Gastrocnemius medialis (tissue), 4 donors: Measurements from ENCODE around the gene OSTM1. TPM values are rescaled to one million over a fixed set of nuclear protein-coding genes. Genes with fewer than 3 reads are reported as not detected.

Source experiments
- ATAC-seq, 2 donors: fragments of 150-250 bp; one replicate each; pipeline ENCODE4 v1.9.1; 2016
- DNase-seq, 2 donors: peaks; one replicate each; pipeline ENCODE4 v3.0.0-alpha.2; 2019
- H3K27ac ChIP-seq, 4 donors: fragments of 200-600 bp; sonication (generic); 1 replicate in 1 of 4; 2 replicates in 3 of 4; pipeline ENCODE4 v1.5.1; 2016 to 2018; ENCODE audit warnings: mild to moderate bottlenecking in 2 of 4, moderate library complexity in 1 of 4
- H3K27me3 ChIP-seq, 3 donors: fragments of 200-600 bp; sonication (generic) in 2 of 3; 1 replicate in 1 of 3; 2 replicates in 2 of 3; pipeline versions ENCODE4 v1.5.1 to v1.6.0; 2016 to 2019; ENCODE audit warnings: mild to moderate bottlenecking in 1 of 3, moderate library complexity in 1 of 3
- H3K36me3 ChIP-seq, 2 donors: fragments of 200-600 bp; sonication (generic) in 1 of 2; one replicate each; pipeline ENCODE4 v1.5.1; 2017 to 2018
- H3K4me1 ChIP-seq, 2 donors: fragments of 200-600 bp; sonication (generic) in 1 of 2; one replicate each; pipeline ENCODE4 v1.5.1; 2016 to 2017; ENCODE audit warnings: mild to moderate bottlenecking in 2 of 2
- H3K4me3 ChIP-seq, 4 donors: fragments of 200-600 bp; sonication (generic) in 3 of 4; 1 replicate in 1 of 4; 2 replicates in 3 of 4; pipeline ENCODE4 v1.5.1; 2016 to 2019; ENCODE audit warnings: mild to moderate bottlenecking in 2 of 4
- H3K9me3 ChIP-seq, 3 donors: fragments of 200-600 bp; sonication (generic) in 2 of 3; 1 replicate in 1 of 3; 2 replicates in 2 of 3; pipeline ENCODE4 v1.5.1; 2016 to 2019
- POLR2A ChIP-seq, 2 donors: fragments of 450-650 bp; IDR thresholded peaks; one replicate each; pipeline ENCODE4 v1.6.1; 2017; ENCODE audit warnings: antibody characterized with exemption in 2 of 2, mild to moderate bottlenecking in 2 of 2, moderate library complexity in 2 of 2
- in situ Hi-C, 4 donors: fragments of 200-750 bp; cut with MboI; loops; one replicate each; pipeline versions ENCODE4 v1.15.0 to v1.8.0; 2017; ENCODE audit warnings: low sequenced_read_pairs in 4 of 4
- intact Hi-C: fragments of 100-400 bp; cut with DNase I; formaldehyde crosslinking; loops from one replicate; pipeline ENCODE4 v1.15.1; 2023; ENCODE audit warnings: low total_unique reads
- total RNA-seq, 4 donors: library from RNA; depleted of rRNA; stranded (reverse); fragments of >200 nt; gene quantifications; one replicate each; pipeline versions ENCODE4 v1.1.0 to v1.2.3, GENCODE V29; 2016
- TF ChIP-seq, protein P1 (sequence below), 5 experiments: fragments of 450-650 bp in 3 of 5; fragments of 200-600 bp in 2 of 5; sonication (generic) in 2 of 5; IDR thresholded peaks in 4 of 5; conservative IDR thresholded peaks in 1 of 5; 1 replicate in 4 of 5; 2 replicates in 1 of 5; pipeline ENCODE4 v1.5.1; 2016 to 2019; ENCODE audit warnings: antibody characterized with exemption in 5 of 5, mild to moderate bottlenecking in 3 of 5, moderate library complexity in 3 of 5

OSTM1 gene
- total RNA-seq, 4 donors from 2014 or later: 28.3 to 64.3 (median 40.0) TPM

DNA sequence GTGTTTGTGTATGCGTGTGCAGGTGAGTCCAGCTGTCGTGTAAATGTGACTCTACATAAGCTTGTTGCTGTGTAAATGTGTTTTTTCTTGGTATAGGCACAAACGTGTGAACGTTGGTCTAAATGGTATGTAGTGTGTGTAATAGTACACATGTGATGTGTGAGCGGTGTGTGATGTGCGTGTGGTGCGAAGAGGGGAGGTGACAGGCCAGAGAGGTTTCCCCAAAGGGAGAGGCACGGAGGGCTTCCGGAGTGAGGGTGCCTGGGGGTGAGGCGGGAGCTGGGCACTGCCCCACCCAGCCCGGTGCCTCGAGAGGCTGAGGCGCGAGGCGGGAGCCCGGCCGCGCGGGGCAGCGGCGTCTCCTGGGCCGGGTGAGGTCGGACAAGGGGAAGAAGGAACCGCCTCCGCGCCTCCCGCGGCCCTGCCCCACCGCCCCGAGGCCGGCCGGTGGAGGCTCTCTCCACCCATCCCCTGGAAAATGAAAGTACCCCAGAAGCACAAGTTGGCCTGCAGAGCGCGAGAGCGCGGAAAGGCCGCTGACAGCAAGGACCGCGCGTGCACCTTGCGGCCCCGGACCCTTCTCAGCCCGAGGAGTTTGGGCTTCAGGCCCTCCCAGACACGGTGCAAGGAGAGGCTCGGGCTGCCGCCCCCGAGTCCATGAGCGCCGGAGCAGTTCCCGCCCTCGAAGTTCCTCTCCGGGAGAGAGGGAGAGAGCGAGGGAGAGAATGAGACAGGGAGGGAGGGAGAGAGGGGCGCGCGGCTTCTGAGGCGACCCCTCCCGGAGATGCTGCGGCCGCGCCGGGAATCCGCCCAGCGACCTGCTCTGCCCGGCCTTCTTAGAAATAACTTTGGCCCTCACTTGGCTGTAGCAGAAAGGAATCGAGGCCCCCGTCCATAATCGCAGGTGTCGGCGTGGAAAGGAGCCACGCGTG is 43.2 kb upstream of the OSTM1 start:
- Histone ChIP-seq H3K4me1 (peaks cover 31 to 33% of the 10 kb centered on the region in 2 donors), H3K36me3 (no peaks in the 10 kb centered on the region), H3K9me3 (no peaks in the 10 kb centered on the region), H3K27ac (no peak overlapping the region), H3K27me3 (peaks cover 77 to 92% (median 90%) of the 10 kb centered on the region in 3 donors), H3K4me3 (peak overlapping the region; percentile 64 to 90 (median 66))
- no peak for DNase-seq
- in situ Hi-C loops: loop anchor here (10.0 to 25.0 kb wide), 3 partner anchors 370 to 407 kb away; no protein-coding TSS in a partner anchor
- intact Hi-C loops: loop anchor here (10.0 kb wide), 1 partner anchor 407 kb away; no protein-coding TSS in a partner anchor
- TF ChIP-seq, protein P1, sequence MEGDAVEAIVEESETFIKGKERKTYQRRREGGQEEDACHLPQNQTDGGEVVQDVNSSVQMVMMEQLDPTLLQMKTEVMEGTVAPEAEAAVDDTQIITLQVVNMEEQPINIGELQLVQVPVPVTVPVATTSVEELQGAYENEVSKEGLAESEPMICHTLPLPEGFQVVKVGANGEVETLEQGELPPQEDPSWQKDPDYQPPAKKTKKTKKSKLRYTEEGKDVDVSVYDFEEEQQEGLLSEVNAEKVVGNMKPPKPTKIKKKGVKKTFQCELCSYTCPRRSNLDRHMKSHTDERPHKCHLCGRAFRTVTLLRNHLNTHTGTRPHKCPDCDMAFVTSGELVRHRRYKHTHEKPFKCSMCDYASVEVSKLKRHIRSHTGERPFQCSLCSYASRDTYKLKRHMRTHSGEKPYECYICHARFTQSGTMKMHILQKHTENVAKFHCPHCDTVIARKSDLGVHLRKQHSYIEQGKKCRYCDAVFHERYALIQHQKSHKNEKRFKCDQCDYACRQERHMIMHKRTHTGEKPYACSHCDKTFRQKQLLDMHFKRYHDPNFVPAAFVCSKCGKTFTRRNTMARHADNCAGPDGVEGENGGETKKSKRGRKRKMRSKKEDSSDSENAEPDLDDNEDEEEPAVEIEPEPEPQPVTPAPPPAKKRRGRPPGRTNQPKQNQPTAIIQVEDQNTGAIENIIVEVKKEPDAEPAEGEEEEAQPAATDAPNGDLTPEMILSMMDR (IDR thresholded peaks at IDR 0.05 in 4 of 5, conservative IDR thresholded peaks at IDR 0.05 in 1 of 5): no peak
- TF ChIP-seq POLR2A (IDR thresholded peaks at IDR 0.05): no peak
- ATAC-seq: peak; percentile 6 to 44

DNA sequence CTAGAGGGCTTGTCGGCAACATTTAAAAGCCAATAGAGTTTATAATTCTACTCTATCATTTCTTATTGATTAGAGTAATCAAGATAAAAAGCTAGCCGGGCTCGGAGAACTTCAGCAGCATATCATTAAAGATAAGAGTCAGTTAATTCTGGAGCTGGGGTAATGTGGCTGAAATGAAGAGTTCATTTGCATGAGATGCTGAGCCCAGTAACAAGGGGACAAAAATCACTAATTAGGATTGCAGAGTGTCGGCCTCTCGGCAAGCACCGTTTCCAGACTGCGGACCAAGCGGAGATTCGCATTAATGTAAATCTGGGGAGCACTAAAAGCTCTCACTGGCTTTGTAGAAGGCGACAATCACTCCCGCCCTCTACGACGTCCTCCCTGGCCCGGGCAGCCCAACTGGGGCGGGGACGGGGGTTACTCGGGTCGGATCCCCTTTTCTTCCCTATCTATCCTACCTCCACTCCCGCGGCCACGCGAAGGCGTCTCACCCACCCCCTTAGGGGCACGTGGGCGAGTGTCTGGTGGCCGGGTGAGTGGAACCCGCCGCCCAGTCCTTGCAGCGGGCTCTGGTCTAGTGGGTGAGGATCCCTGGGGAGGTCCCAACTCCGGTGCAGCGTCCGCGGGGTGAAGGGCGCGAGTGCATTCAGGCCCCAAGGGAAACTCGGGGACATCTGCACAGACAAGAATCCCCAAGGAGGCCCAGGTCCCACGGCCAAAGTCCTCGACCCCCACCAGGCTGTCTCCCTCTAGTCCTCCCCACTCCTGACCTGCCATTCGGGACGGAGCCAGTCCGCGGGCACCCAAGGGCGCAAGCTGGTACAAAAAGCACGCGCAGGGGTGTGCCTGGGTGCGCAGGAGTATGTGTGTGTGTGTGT is 42.2 kb upstream of the OSTM1 start:
- H3K27me3 ChIP-seq: peaks cover 73 to 92% (median 91%) of the 10 kb centered on the region in 3 donors
- H3K4me1 ChIP-seq: peaks cover 31 to 33% of the 10 kb centered on the region in 2 donors
- ATAC-seq (no peak), DNase-seq (no peak)
- TF ChIP-seq, protein P1 (IDR thresholded peaks at IDR 0.05 in 4 of 5, conservative IDR thresholded peaks at IDR 0.05 in 1 of 5): no peak
- TF ChIP-seq POLR2A (IDR thresholded peaks at IDR 0.05): no peak
- H3K27ac ChIP-seq: no peak overlapping the region
- H3K4me3 ChIP-seq: peak overlapping the region; percentile 64 to 90 (median 66)
- intact Hi-C loops: loop anchor here (10.0 kb wide), 1 partner anchor 408 kb away; no protein-coding TSS in a partner anchor
- H3K36me3 ChIP-seq: no peaks in the 10 kb centered on the region
- H3K9me3 ChIP-seq: no peaks in the 10 kb centered on the region
- in situ Hi-C loops: loop anchor here (10.0 to 25.0 kb wide), 3 partner anchors 371 to 408 kb away; no protein-coding TSS in a partner anchor

DNA sequence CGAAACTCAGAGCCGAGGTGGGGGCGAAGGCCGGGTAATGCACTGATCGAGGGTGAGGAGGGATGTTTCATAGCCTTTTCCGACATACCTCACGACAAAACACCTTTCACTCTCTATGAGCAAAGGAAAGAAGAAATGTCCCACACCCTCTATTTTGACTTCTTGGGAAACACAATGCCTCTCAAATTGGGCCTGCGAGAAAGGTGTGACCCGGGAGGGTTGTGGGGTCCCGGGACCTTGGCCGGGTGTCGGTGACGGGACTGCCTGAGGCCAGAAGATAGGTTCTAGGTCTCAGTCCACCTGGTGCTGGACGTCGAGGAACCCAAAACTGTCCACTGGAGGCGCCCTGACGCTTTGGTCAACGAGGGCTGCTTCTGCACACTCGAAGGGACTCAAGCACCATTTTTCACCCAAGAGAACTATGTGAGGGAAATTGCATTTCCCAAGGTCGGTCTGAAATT is 41.1 kb upstream of the OSTM1 start:
- DNase-seq (no peak), ATAC-seq (no peak)
- H3K36me3 ChIP-seq: no peaks in the 10 kb centered on the region
- in situ Hi-C loops: loop anchor here (10.0 to 25.0 kb wide), 3 partner anchors 372 to 409 kb away; no protein-coding TSS in a partner anchor
- H3K27ac ChIP-seq: no peak overlapping the region
- TF ChIP-seq POLR2A (IDR thresholded peaks at IDR 0.05): no peak
- TF ChIP-seq, protein P1 (IDR thresholded peaks at IDR 0.05 in 4 of 5, conservative IDR thresholded peaks at IDR 0.05 in 1 of 5): no peak
- H3K4me1 ChIP-seq: peaks cover 31 to 33% of the 10 kb centered on the region in 2 donors
- intact Hi-C loops: loop anchor here (10.0 kb wide), 1 partner anchor 409 kb away; no protein-coding TSS in a partner anchor
- H3K4me3 ChIP-seq: peak overlapping the region in 3 of 4 donors; percentile 27 to 57 (median 49)
- no peaks in the 10 kb centered on the region for H3K9me3 ChIP-seq
- peaks cover 67 to 89% (median 88%) of the 10 kb centered on the region in 3 donors for H3K27me3 ChIP-seq
